GM21825 (cell line): ENCODE results near the gene BAIAP3.

Source experiments
- ATAC-seq: cut with Tn5 transposase; IDR thresholded peaks from one replicate; pipeline ENCODE4 v1.9.1; 2021; ENCODE audit warnings: mild to moderate bottlenecking, moderate library complexity; ENCODE audit not compliant: unreplicated experiment

The BAIAP3 gene

GRCh38 chr16:1362807-1363206, 29.4 kb downstream of the BAIAP3 start:
- ATAC-seq = no peak

GRCh38 chr16:1363501-1364041, 30.1 kb downstream of the BAIAP3 start:
- ATAC-seq = no peak

- no peak for ATAC-seq
Measured at GRCh38 chr16:1364510-1364909, 31.1 kb downstream of the BAIAP3 start.

GRCh38 chr16:1366060-1366711, 32.7 kb downstream of the BAIAP3 start:
- no peak for ATAC-seq

- no peak for ATAC-seq
Measured at GRCh38 chr16:1366712-1367299, 33.4 kb downstream of the BAIAP3 start.

- no peak for ATAC-seq
Measured at GRCh38 chr16:1367486-1368174, 34.2 kb downstream of the BAIAP3 start.

- ATAC-seq = no peak
Measured at GRCh38 chr16:1371054-1371978, 37.9 kb downstream of the BAIAP3 start.

- ATAC-seq = no peak
Measured at GRCh38 chr16:1372292-1372950, 39.0 kb downstream of the BAIAP3 start.

- ATAC-seq = no peak
Measured at GRCh38 chr16:1374418-1375297, 41.2 kb downstream of the BAIAP3 start.

GRCh38 chr16:1375298-1375640, 41.8 kb downstream of the BAIAP3 start:
- ATAC-seq = no peak

GRCh38 chr16:1375741-1376410, 42.4 kb downstream of the BAIAP3 start:
- no peak for ATAC-seq

GRCh38 chr16:1377406-1378010, 44.1 kb downstream of the BAIAP3 start:
- no peak for ATAC-seq

GRCh38 chr16:1378087-1378803, 44.8 kb downstream of the BAIAP3 start:
- ATAC-seq = no peak

- peak; percentile 35 for ATAC-seq
Measured at GRCh38 chr16:1378804-1379303, 45.4 kb downstream of the BAIAP3 start.

- peak; percentile 40 for ATAC-seq
Measured at GRCh38 chr16:1379304-1380076, 46.0 kb downstream of the BAIAP3 start.

GRCh38 chr16:1380195-1380594, 46.8 kb downstream of the BAIAP3 start:
- ATAC-seq = no peak
